Muscle layer of duodenum (tissue), 2 donors: ENCODE measurements around the gene GRIN2C.
A peak's percentile ranks its signal among the peaks of the same experiment; 100 is the strongest.

Experiments used
- H3K27ac ChIP-seq: one replicate; pipeline ENCODE4 v1.7.0; 2013; ENCODE audit warnings: mild to moderate bottlenecking, low read length
- H3K27me3 ChIP-seq: one replicate; pipeline ENCODE4 v1.7.0; 2013; ENCODE audit warnings: low read depth, mild to moderate bottlenecking, control low read depth, low read length
- H3K36me3 ChIP-seq, 2 donors: one replicate each; pipeline ENCODE4 v1.7.0; 2013; ENCODE audit warnings: low read length in 2 of 2, control low read depth in 1 of 2, mild to moderate bottlenecking in 1 of 2; ENCODE audit not compliant: insufficient read depth in 2 of 2, control insufficient read depth in 1 of 2
- H3K4me1 ChIP-seq, 2 donors: one replicate each; pipeline ENCODE4 v1.7.0; 2013; ENCODE audit warnings: low read length in 2 of 2, mild to moderate bottlenecking in 2 of 2, control low read depth in 1 of 2, moderate library complexity in 1 of 2; ENCODE audit not compliant: insufficient read depth in 2 of 2, control insufficient read depth in 1 of 2
- H3K4me3 ChIP-seq, 2 donors: one replicate each; pipeline ENCODE4 v1.7.0; 2013; ENCODE audit warnings: low read length in 2 of 2, low read depth in 1 of 2, mild to moderate bottlenecking in 1 of 2
- H3K9me3 ChIP-seq, 2 donors: one replicate each; pipeline ENCODE4 v1.7.0; 2013; ENCODE audit warnings: low read length in 2 of 2, control low read depth in 1 of 2, mild to moderate bottlenecking in 1 of 2; ENCODE audit not compliant: control insufficient read depth in 1 of 2
- donor health status: healthy.

The GRIN2C gene

DNA sequence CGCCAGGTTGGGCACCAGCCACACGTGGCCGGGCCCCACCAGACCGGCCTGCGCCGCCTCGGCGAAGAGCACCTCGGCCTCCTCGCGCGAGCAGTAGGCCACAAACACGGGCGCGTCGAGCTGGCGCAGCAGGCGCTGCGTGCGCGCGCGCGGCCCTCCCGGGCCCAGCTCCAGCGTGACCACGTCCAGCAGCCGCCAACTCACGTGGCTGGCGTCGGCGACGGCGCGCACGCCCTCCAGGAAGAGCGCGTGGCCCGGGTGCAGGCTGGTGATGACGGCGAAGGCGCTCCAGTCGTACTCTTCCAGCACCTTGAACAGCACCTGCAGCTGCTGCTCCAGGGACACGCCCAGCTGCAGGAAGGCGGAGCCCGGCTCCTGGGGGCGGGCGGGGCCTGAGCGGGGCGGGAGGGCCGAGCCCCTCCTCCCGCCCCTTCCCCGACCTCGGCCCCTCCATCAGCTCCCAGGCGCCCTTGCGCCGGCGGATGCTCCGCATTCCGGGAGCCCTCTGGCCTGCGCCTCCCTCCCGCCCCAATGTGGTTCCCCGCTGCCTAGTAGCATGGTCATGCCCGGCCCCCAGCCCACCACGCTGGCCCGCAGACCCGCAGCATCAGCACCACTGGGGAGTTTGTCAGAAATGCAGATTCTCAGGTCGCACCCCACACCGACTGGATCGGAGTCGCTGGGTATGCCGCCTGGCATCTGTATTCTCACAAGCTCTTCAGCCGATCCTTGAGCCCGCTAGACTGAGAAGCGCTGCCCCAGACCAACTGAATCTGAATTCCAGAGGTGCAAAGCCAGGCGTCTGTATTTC, 7.2 kb downstream of the GRIN2C start:
- peaks cover 0 to 12% of the 10 kb centered on the region in 2 donors for H3K4me1 ChIP-seq
- no peaks in the 10 kb centered on the region for H3K9me3 ChIP-seq
- H3K36me3 ChIP-seq = no peaks in the 10 kb centered on the region
- peak overlapping the region in 1 of 2 donors; percentile 19 for H3K4me3 ChIP-seq
- H3K27ac ChIP-seq = no peak overlapping the region
- peaks cover 38% of the 10 kb centered on the region for H3K27me3 ChIP-seq

- Histone ChIP-seq H3K27ac (no peak overlapping the region), H3K36me3 (no peaks in the 10 kb centered on the region), H3K27me3 (peaks cover 38% of the 10 kb centered on the region), H3K9me3 (no peaks in the 10 kb centered on the region), H3K4me3 (peak overlapping the region in 1 of 2 donors; percentile 19), H3K4me1 (peaks cover 0 to 12% of the 10 kb centered on the region in 2 donors)
Measured at GRCh38 chr17:74851612-74852236, 8.0 kb downstream of the GRIN2C start.

GRCh38 chr17:74850914-74851313, 8.8 kb downstream of the GRIN2C start:
- no peaks in the 10 kb centered on the region for H3K9me3 ChIP-seq
- peaks cover 0 to 12% of the 10 kb centered on the region in 2 donors for H3K4me1 ChIP-seq
- H3K4me3 ChIP-seq = no peak overlapping the region
- no peak overlapping the region for H3K27ac ChIP-seq
- no peaks in the 10 kb centered on the region for H3K36me3 ChIP-seq
- peaks cover 33% of the 10 kb centered on the region for H3K27me3 ChIP-seq

DNA sequence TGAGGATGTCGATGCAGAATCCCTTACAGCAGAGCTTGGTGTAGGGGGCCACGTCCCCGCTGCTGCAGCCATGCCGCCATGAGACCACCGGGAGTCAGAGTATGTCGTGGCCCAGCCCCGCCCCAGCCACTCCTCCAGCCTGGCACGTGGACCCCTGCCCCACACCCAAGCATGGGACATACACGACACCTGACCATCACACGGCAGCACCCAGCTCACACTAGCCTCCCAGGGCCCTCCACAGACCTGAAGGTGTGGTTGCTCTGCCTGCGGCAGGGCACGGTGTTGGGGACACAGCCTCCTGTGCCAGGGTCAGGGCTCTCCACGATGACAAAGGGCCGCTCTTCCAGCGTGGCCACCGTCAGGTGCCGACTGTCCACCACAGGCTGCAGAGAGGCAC, 9.4 kb downstream of the GRIN2C start:
- H3K27me3 ChIP-seq = peaks cover 28% of the 10 kb centered on the region

DNA sequence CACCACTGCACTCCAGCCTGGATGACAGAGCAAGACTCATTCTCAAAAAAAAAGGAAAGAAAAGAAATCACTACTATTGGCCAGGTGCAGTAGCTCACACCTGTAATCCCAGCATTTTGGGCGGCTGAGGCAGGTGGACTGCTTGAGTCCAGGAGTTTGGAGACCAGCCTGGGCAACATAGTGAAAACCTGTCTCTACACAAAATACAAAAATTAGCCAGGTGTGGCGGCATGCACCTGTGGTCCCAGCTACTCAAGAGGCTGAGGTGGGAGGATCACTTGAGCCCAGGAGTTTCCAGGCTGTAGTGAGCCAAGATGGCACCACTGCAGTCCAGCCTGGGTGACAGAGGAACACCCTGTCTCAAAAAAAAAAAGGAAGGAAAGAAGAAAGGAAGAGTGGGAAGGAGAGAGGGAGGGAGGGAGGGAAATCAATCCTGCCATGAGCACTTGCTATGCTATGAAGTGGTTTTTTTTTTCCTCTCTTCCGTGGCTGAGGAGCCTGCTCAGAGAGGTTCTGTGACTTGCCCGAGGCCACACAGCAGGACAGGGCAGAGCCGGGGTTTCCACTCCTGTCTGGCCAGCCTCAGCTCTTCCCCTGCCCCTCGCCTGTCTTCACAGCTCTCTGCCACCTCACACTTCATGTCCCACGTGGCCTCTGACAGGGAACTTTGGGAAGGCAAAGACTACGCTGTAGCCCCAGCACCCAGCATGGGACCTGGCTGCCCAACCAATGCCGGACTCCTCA, 10.9 kb downstream of the GRIN2C start:
- Histone ChIP-seq H3K36me3 (no peaks in the 10 kb centered on the region), H3K27me3 (peaks cover 19% of the 10 kb centered on the region), H3K27ac (no peak overlapping the region), H3K4me1 (peaks cover 0 to 12% of the 10 kb centered on the region in 2 donors), H3K4me3 (no peak overlapping the region), H3K9me3 (no peaks in the 10 kb centered on the region)

More for the DNA sequence above, 9.4 kb downstream of the GRIN2C start:
- Histone ChIP-seq H3K4me3 (no peak overlapping the region), H3K27ac (no peak overlapping the region), H3K9me3 (no peaks in the 10 kb centered on the region), H3K36me3 (no peaks in the 10 kb centered on the region), H3K4me1 (peaks cover 0 to 12% of the 10 kb centered on the region in 2 donors)

- no peaks in the 10 kb centered on the region for H3K36me3 ChIP-seq
- peaks cover 6% of the 10 kb centered on the region for H3K27me3 ChIP-seq
- H3K27ac ChIP-seq = no peak overlapping the region
- peaks cover 6 to 11% of the 10 kb centered on the region in 2 donors for H3K4me1 ChIP-seq
- no peak overlapping the region for H3K4me3 ChIP-seq
- H3K9me3 ChIP-seq = no peaks in the 10 kb centered on the region
Measured at GRCh38 chr17:74846621-74847020, 13.1 kb downstream of the GRIN2C start.

DNA sequence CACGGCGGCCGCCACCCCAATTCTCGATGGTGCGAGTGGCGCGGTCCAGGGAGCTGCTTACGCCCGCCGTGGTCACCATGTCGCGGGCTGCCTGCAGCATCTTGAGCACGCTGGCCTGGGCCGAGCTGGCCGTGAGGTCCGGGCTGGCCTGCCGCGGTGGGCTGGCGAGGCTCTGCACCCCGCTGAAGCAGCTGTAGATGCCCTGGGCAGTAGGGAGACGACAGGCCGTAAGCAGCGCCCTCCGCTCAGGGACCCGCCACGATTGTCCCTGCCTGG, 16.4 kb downstream of the GRIN2C start:
- H3K4me1 ChIP-seq = peaks cover 10 to 29% of the 10 kb centered on the region in 2 donors
- H3K27ac ChIP-seq = no peak overlapping the region
- H3K27me3 ChIP-seq = no peaks in the 10 kb centered on the region
- H3K36me3 ChIP-seq = no peaks in the 10 kb centered on the region
- H3K9me3 ChIP-seq = no peaks in the 10 kb centered on the region
- H3K4me3 ChIP-seq = no peak overlapping the region

DNA sequence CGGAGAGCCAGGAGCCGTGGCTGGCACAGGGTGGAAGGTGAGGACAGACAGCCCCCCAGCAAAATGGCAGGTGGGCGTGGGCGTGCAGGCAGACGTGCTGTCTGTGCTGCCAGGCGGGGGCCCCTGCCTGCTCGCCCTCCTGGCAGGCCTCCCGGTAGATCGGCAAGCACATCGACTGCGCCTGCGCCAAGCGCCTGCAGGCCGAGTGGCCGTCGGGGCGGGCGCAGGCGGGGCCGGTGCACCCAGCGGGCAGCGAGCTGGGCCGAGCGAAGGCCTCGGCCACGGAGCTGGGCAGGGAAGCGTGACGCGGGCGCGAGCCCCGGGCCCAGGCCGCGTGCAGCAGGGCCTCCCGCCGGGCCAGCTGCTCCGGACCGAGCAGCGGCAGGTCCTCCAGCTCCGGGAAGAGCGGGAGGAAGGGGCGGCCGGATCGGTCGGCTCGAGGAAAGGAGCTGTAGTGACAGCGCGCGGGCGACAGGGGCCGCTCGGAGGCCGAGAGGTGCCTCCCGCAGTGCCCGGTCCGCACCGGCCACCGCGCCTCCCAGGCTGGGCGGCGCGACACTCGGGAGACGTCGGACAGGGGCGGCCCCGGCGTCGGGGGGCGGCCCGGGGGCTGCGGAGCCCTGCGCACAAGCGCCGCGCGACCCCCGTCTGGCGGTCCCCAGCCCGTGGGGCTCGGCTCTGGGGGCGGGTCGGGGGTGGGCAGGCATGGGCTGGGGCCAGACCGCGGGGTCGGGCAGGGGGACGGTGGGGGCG, 16.9 kb downstream of the GRIN2C start:
- H3K4me1 ChIP-seq = peaks cover 10 to 29% of the 10 kb centered on the region in 2 donors
- H3K27ac ChIP-seq = no peak overlapping the region

GRCh38 chr17:74842146-74842598, 17.5 kb downstream of the GRIN2C start:
- H3K27ac ChIP-seq = no peak overlapping the region
- H3K27me3 ChIP-seq = no peaks in the 10 kb centered on the region
- H3K4me1 ChIP-seq = peaks cover 10 to 29% of the 10 kb centered on the region in 2 donors
- H3K4me3 ChIP-seq = peak overlapping the region in 1 of 2 donors; percentile 53
- peaks cover 0 to 4% of the 10 kb centered on the region in 2 donors for H3K36me3 ChIP-seq
- H3K9me3 ChIP-seq = no peaks in the 10 kb centered on the region

More for the DNA sequence above, 16.9 kb downstream of the GRIN2C start:
- no peaks in the 10 kb centered on the region for H3K27me3 ChIP-seq
- peak overlapping the region in 1 of 2 donors; percentile 53 for H3K4me3 ChIP-seq
- H3K36me3 ChIP-seq = no peaks in the 10 kb centered on the region
- H3K9me3 ChIP-seq = no peaks in the 10 kb centered on the region

- Histone ChIP-seq H3K4me1 (peaks cover 10 to 29% of the 10 kb centered on the region in 2 donors), H3K27ac (no peak overlapping the region)
Measured at GRCh38 chr17:74840989-74841666, 18.6 kb downstream of the GRIN2C start.

More at GRCh38 chr17:74840989-74841666, 18.6 kb downstream of the GRIN2C start:
- Histone ChIP-seq H3K9me3 (no peaks in the 10 kb centered on the region), H3K36me3 (peaks cover 8 to 10% of the 10 kb centered on the region in 2 donors), H3K27me3 (no peaks in the 10 kb centered on the region), H3K4me3 (no peak overlapping the region)
